HG03558 (cell line): ENCODE data around the gene SEZ6L.

Experiments
- ATAC-seq: cut with Tn5 transposase; IDR thresholded peaks from one replicate; pipeline ENCODE4 v1.9.1; 2021; ENCODE audit warnings: moderate number of reproducible peaks; ENCODE audit not compliant: unreplicated experiment; ENCODE audit errors: extremely low read depth

The SEZ6L gene

GRCh38 chr22:26169315-26170111, at the start of gene SEZ6L:
TSS of gene SEZ6L (plus strand) at chr22:26169462. CDS start at chr22:26169670, 208 bp downstream.
- ATAC-seq, result no peak

GRCh38 chr22:26122920-26123468, 46.3 kb upstream of the SEZ6L start:
- no peak for ATAC-seq

- ATAC-seq, result no peak
These were observed 44.1 kb upstream of the SEZ6L start for GRCh38 chr22:26124991-26125725.

GRCh38 chr22:26127126-26127525, 42.1 kb upstream of the SEZ6L start:
- ATAC-seq, result no peak

- ATAC-seq, result no peak
These were observed 41.7 kb upstream of the SEZ6L start for GRCh38 chr22:26127556-26127955.

- no peak for ATAC-seq
These were observed 37.6 kb upstream of the SEZ6L start for GRCh38 chr22:26131589-26132154.

GRCh38 chr22:26134654-26135330, 34.5 kb upstream of the SEZ6L start:
- no peak for ATAC-seq

- ATAC-seq, result no peak
These were observed 33.5 kb upstream of the SEZ6L start for GRCh38 chr22:26135806-26136205.

GRCh38 chr22:26139310-26139709, 30.0 kb upstream of the SEZ6L start:
- ATAC-seq, result no peak

- no peak for ATAC-seq
These were observed 27.4 kb upstream of the SEZ6L start for GRCh38 chr22:26141831-26142230.

GRCh38 chr22:26143806-26144325, 25.4 kb upstream of the SEZ6L start:
- no peak for ATAC-seq

GRCh38 chr22:26159886-26160285, 9.4 kb upstream of the SEZ6L start:
- ATAC-seq, result no peak

GRCh38 chr22:26161746-26162145, 7.5 kb upstream of the SEZ6L start:
- ATAC-seq, result no peak

- ATAC-seq, result no peak
These were observed 6.3 kb upstream of the SEZ6L start for GRCh38 chr22:26162926-26163325.

- ATAC-seq, result no peak
These were observed 5.1 kb upstream of the SEZ6L start for GRCh38 chr22:26164174-26164573.

- ATAC-seq, result no peak
These were observed 871 bp upstream of the SEZ6L start for GRCh38 chr22:26168330-26168851.

GRCh38 chr22:26168939-26169314, 335 bp upstream of the SEZ6L start:
- no peak for ATAC-seq

GRCh38 chr22:26170112-26170492, 840 bp downstream of the SEZ6L start:
- ATAC-seq, result no peak

- ATAC-seq, result no peak
These were observed 1.7 kb downstream of the SEZ6L start for GRCh38 chr22:26170795-26171580.
